Fibroblast of lung (primary cell): ENCODE results near the gene DSCAML1.

Source experiments
- CTCF ChIP-seq, 2 donors: IDR thresholded peaks in 1 of 2; conservative IDR thresholded peaks in 1 of 2; 1 replicate in 1 of 2; 2 replicates in 1 of 2; pipeline ENCODE4 v1.5.1; 2011 to 2012; ENCODE audit warnings: low read length in 2 of 2, control low read depth in 1 of 2, inconsistent platforms in 1 of 2, low read depth in 1 of 2, mild to moderate bottlenecking in 1 of 2
- EZH2 ChIP-seq: IDR thresholded peaks from 2 replicates; pipeline ENCODE4 v1.5.1; 2012; ENCODE audit warnings: low read length, control low read depth, mild to moderate bottlenecking; ENCODE audit errors: missing control alignments

DNA sequence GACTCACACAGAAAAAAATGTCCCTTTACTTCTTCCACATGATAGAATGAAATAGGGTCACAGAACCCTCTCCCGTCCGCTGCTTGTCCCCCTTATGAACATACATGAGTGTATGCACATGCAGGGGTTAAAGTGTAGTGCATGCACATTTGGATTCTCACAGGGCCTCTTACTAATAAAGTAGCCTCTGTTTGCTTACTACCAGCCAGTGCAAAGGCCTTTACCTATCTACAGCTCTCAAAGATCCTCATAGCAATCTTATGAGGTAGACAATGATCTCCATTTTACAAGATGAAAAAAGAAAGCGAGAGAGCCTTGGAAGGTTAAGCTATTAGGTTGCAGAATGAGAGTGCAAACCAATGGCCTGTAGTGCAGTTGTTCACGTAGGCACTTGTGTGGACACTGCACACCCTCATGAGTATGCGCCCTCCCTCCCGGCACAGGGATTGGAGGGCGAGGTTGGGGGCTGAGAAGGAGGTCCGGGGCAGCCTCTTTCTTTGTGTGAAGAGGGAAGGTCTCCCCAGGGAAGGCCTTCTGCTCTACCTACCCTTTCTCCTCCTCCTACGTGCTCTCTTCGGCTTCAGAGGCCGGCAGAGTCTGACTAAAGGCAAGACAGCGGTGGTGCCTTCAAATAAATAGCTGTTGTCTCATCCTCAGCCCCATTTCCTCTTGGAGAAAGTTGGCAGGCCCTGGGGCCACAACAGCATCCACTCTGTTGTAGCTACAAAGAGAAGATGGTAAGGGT is 378.1 kb downstream of the DSCAML1 start:
- TF ChIP-seq EZH2 (no peak), CTCF (conservative IDR thresholded peaks at IDR 0.05 in 1 of 2, IDR thresholded peaks at IDR 0.05 in 1 of 2; ENCODE audit: low read depth in 1 of 2, low read length in 2 of 2) (no peak)
